ENCODE results near the gene ATP2C1.

- no peak for TF ChIP-seq POLR2A (IDR thresholded peaks at IDR 0.05; ENCODE audit: low read length)
- no peak for TF ChIP-seq GATA1 (IDR thresholded peaks at IDR 0.05; ENCODE audit: low read depth, low read length)
Measured at GRCh38 chr3:130932979-130933378, 39.1 kb downstream of the ATP2C1 start.
